ENCODE results near the gene CHRNA3.

CHRNA3 gene

DNA sequence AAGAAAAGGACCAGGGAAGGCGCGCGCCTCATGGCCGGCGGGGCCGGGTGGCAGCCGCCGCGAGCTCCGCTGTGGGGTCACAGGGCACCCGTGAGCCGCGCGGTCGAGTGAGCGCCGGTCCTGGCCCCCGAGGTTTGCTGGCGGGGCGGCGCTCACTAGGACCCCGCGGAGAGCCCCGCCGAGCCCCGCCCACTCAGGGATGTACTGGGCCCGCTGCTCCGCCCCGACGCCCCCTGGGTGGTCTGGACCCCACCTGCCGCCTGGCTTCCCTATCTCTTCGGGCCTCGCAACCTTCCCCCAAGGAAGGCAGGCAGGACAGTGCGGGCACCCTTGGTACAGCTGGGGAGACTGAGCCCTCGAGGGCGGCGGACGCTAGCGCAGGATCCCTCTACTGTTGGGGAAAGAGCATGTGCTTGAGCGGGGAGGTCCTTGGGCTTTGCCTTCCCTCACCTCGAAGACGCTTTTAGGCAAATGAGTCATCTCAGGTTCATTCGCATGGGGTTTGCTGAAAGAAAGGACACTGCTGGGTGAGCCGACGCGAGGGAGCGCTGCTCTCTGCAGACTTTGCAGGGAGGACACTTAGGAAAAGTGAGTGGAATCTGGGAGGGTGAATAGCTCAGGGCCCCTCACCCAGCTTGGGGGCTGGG is 20.4 kb upstream of the CHRNA3 start, which contains the start of gene CHRNB4:
TSS of gene CHRNB4 (minus strand) at position 109 of the 647 bp plus-strand sequence. CDS start at position 32, 77 bp downstream.
- TF ChIP-seq, protein P1, sequence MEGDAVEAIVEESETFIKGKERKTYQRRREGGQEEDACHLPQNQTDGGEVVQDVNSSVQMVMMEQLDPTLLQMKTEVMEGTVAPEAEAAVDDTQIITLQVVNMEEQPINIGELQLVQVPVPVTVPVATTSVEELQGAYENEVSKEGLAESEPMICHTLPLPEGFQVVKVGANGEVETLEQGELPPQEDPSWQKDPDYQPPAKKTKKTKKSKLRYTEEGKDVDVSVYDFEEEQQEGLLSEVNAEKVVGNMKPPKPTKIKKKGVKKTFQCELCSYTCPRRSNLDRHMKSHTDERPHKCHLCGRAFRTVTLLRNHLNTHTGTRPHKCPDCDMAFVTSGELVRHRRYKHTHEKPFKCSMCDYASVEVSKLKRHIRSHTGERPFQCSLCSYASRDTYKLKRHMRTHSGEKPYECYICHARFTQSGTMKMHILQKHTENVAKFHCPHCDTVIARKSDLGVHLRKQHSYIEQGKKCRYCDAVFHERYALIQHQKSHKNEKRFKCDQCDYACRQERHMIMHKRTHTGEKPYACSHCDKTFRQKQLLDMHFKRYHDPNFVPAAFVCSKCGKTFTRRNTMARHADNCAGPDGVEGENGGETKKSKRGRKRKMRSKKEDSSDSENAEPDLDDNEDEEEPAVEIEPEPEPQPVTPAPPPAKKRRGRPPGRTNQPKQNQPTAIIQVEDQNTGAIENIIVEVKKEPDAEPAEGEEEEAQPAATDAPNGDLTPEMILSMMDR (IDR thresholded peaks at IDR 0.05; ENCODE audit: low read depth, low read length), result peak; percentile 49; the same call in 1 of the 2 replicates
- Histone ChIP-seq H3K4me3 (ENCODE audit: low read depth, low read length) (peak within 1 kb of the TSS; percentile 54), H3K9me3 (ENCODE audit: severe bottlenecking) (peaks cover 5% of the 10 kb centered on the region), H3K27me3 (ENCODE audit: insufficient read depth, low read depth, severe bottlenecking) (no peaks in the 10 kb centered on the region), H3K36me3 (peaks cover 5% of the 10 kb centered on the region; the same call in 1 of the 2 replicates), H3K27ac (peak within 1 kb of the TSS; percentile 97)
- peak; percentile 91 for DNase-seq

DNA sequence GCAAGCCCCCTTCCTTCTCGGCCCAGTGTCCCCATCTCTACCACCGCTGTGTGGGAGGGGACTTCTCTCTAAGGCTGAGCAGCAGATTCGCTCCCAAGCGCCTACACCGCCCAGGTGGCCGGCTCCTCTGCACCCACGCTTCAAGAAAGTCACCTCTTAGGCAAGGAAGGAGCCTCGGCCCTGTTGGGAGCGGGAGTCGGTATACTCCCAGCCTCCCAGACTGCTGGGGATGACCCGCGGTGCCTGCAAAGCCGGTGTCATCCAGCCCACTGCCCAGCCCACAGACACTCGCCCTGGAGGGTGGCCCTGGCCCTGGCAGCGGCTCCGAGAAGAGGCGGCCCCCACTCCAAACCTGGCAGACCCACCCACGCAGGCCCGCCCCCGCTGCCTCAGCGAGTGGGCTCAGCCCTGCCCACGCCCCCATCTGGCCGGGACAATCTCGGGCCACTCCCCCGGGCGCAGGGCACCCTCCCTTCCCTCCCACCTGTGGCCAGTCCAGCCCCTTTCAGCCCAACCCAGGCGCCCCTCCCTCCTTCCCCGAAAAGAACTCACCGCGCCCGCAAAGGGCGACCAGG is 19.8 kb upstream of the CHRNA3 start:
- peaks cover 5% of the 10 kb centered on the region for H3K9me3 ChIP-seq (ENCODE audit: severe bottlenecking)
- H3K36me3 ChIP-seq, result peaks cover 5% of the 10 kb centered on the region; the same call in 1 of the 2 replicates
- DNase-seq, result peak; percentile 91
- no peaks in the 10 kb centered on the region for H3K27me3 ChIP-seq (ENCODE audit: insufficient read depth, low read depth, severe bottlenecking)
- H3K4me3 ChIP-seq (ENCODE audit: low read depth, low read length), result peak overlapping the region; percentile 54
- peak overlapping the region; percentile 97 for H3K27ac ChIP-seq
- TF ChIP-seq, protein P1 (IDR thresholded peaks at IDR 0.05; ENCODE audit: low read depth, low read length), result no peak

DNA sequence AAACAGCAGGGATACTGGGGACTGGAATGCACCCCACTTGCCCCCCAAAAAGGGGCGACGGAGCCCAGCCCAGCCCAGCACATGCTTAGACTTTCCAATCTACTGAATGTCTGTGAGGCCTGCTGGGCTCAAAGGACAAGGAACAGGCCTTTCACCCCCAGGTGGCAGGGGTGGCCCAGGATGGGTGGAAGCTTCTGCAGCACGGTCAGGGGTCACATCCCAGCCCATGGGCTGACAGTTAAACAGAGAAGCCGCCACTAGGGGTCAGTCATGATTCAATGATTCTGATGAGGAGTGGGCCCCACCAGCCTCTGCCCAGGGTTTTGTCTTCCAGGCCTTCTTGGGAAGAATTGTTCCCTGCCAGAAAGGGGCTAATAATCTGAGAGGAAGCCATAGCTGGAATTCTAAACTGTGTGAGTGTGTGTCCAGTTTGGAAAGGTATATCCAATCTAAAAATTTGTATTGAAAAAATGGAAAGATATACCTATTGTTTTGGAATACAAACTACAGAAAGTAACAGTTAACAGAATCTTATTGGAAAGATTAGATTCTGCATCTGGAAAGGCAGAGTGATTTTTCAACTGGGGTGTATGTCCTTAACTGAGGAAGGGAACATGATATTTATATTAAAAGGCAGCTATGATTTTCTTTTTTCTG is 18.0 kb upstream of the CHRNA3 start:
- peak; percentile 92 for DNase-seq
- H3K36me3 ChIP-seq, result peaks cover 22% of the 10 kb centered on the region
- H3K27ac ChIP-seq, result peak overlapping the region; percentile 97
- H3K27me3 ChIP-seq (ENCODE audit: insufficient read depth, low read depth, severe bottlenecking), result no peaks in the 10 kb centered on the region
- no peaks in the 10 kb centered on the region for H3K9me3 ChIP-seq (ENCODE audit: severe bottlenecking)
- no peak overlapping the region for H3K4me3 ChIP-seq (ENCODE audit: low read depth, low read length)
- TF ChIP-seq, protein P1 (IDR thresholded peaks at IDR 0.05; ENCODE audit: low read depth, low read length), result peak; percentile 71

DNA sequence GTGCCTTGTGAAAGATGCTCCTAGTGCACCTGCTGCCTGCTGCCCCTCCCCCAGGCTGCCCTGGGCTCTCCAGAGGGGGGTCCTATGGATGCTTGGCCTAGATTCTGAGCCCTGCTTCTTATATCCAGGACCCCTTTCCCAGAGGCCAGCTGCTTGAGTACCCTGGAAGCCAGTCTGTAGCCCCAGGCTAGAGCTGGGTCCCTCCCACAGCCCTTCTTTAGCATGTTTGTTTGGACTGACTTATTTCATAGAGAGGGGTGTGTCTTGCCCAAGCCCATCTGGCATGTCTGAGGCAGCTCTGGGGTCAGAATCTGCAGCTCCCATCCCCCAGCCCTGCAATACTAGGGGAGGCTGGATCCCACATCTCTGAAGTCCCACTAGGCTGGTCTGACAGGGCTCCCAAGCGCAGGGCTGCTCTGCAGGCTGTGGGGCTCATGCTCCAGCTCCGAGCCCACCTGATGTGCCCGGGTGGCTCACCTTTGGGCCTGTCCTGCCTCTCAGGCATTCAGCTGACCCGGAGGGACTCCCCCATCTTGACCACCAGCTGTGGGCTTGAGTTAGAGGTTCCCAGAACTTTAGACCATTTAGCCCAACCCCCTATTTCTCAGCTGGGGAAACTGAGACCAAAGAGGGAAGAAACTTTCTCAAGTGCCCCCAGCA is 17.1 kb upstream of the CHRNA3 start:
- peak overlapping the region; percentile 97 for H3K27ac ChIP-seq
- DNase-seq, result peak; percentile 89
- peak overlapping the region; percentile 6; the same call in 1 of the 2 replicates for H3K4me3 ChIP-seq (ENCODE audit: low read depth, low read length)
- H3K27me3 ChIP-seq (ENCODE audit: insufficient read depth, low read depth, severe bottlenecking), result no peaks in the 10 kb centered on the region
- H3K36me3 ChIP-seq, result peaks cover 31% of the 10 kb centered on the region
- TF ChIP-seq, protein P1 (IDR thresholded peaks at IDR 0.05; ENCODE audit: low read depth, low read length), result no peak
- no peaks in the 10 kb centered on the region for H3K9me3 ChIP-seq (ENCODE audit: severe bottlenecking)

DNA sequence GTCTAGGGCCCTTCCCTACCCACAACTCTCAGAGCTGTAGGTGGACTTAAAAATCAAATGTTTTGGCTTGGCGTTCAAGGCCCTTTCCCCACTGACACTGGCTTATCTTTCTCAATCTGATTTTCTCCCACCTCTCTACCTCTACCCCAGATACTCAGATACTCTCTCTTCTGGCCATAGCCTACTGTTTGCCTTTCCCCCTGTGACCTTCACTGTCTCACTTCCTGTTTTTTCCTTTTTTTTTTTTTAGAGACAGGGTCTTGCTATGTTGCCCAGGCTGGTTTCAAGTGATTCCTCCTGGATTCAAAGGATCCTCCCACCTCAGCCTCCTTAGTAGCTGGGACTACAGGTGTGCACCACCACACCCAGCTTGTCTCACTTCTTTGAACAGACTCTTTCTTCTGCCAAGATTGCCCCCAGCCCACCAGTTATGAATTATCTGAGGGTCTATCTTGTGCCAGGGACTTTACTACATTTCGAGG is 15.6 kb upstream of the CHRNA3 start:
- Histone ChIP-seq H3K27ac (peak overlapping the region; percentile 97; the same call in 1 of the 2 replicates), H3K36me3 (peaks cover 37% of the 10 kb centered on the region), H3K27me3 (ENCODE audit: insufficient read depth, low read depth, severe bottlenecking) (no peaks in the 10 kb centered on the region), H3K9me3 (ENCODE audit: severe bottlenecking) (no peaks in the 10 kb centered on the region), H3K4me3 (ENCODE audit: low read depth, low read length) (no peak overlapping the region)
- DNase-seq, result no peak
- TF ChIP-seq, protein P1 (IDR thresholded peaks at IDR 0.05; ENCODE audit: low read depth, low read length), result no peak
